Measurements from ENCODE around the gene KIF19. TPM values are rescaled to one million over a fixed set of nuclear protein-coding genes. Genes with fewer than 3 reads are reported as not detected.
"Not testable (repeated sequence)": the region's sequence is repeated elsewhere in the genome, so short reads cannot be mapped to it uniquely, and the experiment has no call there.

The KIF19 gene
- polyA plus RNA-seq, 1 donor (not counting 4 experiments of a cell fraction or from before 2014, with no cell fraction given) = not detected

DNA sequence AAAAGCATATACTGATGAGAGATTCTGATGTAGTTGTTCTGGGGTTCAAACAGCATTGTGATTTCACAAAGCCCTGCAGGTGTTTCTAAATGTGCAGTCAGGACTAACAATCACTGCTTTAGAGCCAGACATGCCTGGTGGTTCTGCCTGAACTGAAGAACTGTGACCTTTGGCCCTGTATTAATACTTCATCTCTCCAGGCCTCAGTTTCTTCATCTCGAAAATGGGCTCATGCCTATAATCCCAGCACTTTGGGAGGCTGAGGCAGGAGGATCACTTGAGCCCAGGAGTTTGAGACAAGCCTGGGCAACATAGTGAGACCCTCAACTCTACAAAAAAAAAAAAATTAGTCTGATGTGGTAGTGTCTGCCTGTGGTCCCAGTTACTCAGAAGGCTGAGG is 48.1 kb upstream of the KIF19 start:
- Histone ChIP-seq H3K9me1 (ENCODE audit: control insufficient read depth, extremely low read depth, insufficient read depth, low read length) (no peaks in the 10 kb centered on the region), H3K4me1 (ENCODE audit: control insufficient read depth, extremely low read depth, insufficient read depth, low read length) (peaks cover 6% of the 10 kb centered on the region), H3K9me3 (ENCODE audit: control insufficient read depth, low read depth, low read length) (no peaks in the 10 kb centered on the region), H3K27me3 (ENCODE audit: control insufficient read depth, extremely low read depth, insufficient read depth, low read length) (peaks cover 34% of the 10 kb centered on the region), H3K36me3 (ENCODE audit: control insufficient read depth in 2 of 2, extremely low read depth in 1 of 2, insufficient read depth in 2 of 2, low read length in 2 of 2) (no peaks in the 10 kb centered on the region), H3K79me2 (ENCODE audit: control insufficient read depth, insufficient read depth, low read length) (no peaks in the 10 kb centered on the region), H3K4me3 (ENCODE audit: control insufficient read depth in 2 of 3, extremely low read depth in 1 of 3, insufficient read depth in 2 of 3, low read depth in 1 of 3, low read length in 3 of 3) (no peak overlapping the region), H4K20me1 (ENCODE audit: control insufficient read depth, extremely low read depth, insufficient read depth, low read length) (no peaks in the 10 kb centered on the region), H3K9ac (ENCODE audit: control insufficient read depth, extremely low read depth, insufficient read depth, low read length) (no peak overlapping the region), H2AFZ (ENCODE audit: control insufficient read depth, low read length) (no peak overlapping the region), H3K27ac (ENCODE audit: control insufficient read depth, insufficient read depth, low read length) (no peak overlapping the region), H3K4me2 (ENCODE audit: control insufficient read depth, extremely low read depth, insufficient read depth, low read depth, low read length) (no peak overlapping the region)
- FAIRE-seq = no peak
- TF ChIP-seq, protein P1, sequence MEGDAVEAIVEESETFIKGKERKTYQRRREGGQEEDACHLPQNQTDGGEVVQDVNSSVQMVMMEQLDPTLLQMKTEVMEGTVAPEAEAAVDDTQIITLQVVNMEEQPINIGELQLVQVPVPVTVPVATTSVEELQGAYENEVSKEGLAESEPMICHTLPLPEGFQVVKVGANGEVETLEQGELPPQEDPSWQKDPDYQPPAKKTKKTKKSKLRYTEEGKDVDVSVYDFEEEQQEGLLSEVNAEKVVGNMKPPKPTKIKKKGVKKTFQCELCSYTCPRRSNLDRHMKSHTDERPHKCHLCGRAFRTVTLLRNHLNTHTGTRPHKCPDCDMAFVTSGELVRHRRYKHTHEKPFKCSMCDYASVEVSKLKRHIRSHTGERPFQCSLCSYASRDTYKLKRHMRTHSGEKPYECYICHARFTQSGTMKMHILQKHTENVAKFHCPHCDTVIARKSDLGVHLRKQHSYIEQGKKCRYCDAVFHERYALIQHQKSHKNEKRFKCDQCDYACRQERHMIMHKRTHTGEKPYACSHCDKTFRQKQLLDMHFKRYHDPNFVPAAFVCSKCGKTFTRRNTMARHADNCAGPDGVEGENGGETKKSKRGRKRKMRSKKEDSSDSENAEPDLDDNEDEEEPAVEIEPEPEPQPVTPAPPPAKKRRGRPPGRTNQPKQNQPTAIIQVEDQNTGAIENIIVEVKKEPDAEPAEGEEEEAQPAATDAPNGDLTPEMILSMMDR (optimal IDR thresholded peaks at IDR 0.05 in 1 of 3, IDR thresholded peaks at IDR 0.05 in 1 of 3, conservative IDR thresholded peaks at IDR 0.05 in 1 of 3; ENCODE audit: extremely low read depth in 1 of 3, insufficient read depth in 2 of 3, low read length in 3 of 3) = no peak
- no peak for TF ChIP-seq EZH2 (IDR thresholded peaks at IDR 0.05; ENCODE audit: low read length)
- dilution Hi-C loops (cut with MboI; ENCODE audit: extremely low pct_ligation_motif_present, low sequenced_read_pairs) = no loop called here
- no peak for DNase-seq (ENCODE audit: low read depth, low spot score)

DNA sequence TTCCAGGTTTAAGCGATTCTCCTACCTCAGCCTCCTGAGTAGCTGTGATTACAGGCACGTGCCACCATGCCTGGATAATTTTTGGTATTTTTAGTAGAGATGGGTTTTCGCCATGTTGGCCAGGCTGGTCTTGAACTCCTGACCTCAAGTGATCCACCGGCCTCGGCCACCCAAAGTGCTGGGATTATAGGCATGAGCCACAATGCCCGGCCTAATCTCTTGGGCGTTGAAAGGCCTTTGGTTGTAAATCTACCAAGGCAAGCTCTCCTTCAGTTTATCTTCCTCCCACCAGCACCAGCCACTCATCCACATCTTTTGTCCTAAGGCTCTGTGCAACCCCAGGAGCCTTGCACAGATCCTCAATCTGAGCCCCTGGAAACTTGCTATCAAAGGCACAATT is 46.4 kb upstream of the KIF19 start:
- H4K20me1 ChIP-seq (ENCODE audit: control insufficient read depth, extremely low read depth, insufficient read depth, low read length); H3K79me2 ChIP-seq (ENCODE audit: control insufficient read depth, insufficient read depth, low read length); H3K9me1 ChIP-seq (ENCODE audit: control insufficient read depth, extremely low read depth, insufficient read depth, low read length); DNase-seq (ENCODE audit: low read depth, low spot score); H3K4me1 ChIP-seq (ENCODE audit: control insufficient read depth, extremely low read depth, insufficient read depth, low read length); H3K27ac ChIP-seq (ENCODE audit: control insufficient read depth, insufficient read depth, low read length); H3K9ac ChIP-seq (ENCODE audit: control insufficient read depth, extremely low read depth, insufficient read depth, low read length); FAIRE-seq; dilution Hi-C loops (cut with MboI; ENCODE audit: extremely low pct_ligation_motif_present, low sequenced_read_pairs); H3K9me3 ChIP-seq (ENCODE audit: control insufficient read depth, low read depth, low read length); H3K36me3 ChIP-seq (ENCODE audit: control insufficient read depth in 2 of 2, extremely low read depth in 1 of 2, insufficient read depth in 2 of 2, low read length in 2 of 2); H3K4me3 ChIP-seq (ENCODE audit: control insufficient read depth in 2 of 3, extremely low read depth in 1 of 3, insufficient read depth in 2 of 3, low read depth in 1 of 3, low read length in 3 of 3); H2AFZ ChIP-seq (ENCODE audit: control insufficient read depth, low read length); H3K4me2 ChIP-seq (ENCODE audit: control insufficient read depth, extremely low read depth, insufficient read depth, low read depth, low read length): not testable (repeated sequence)
- H3K27me3 ChIP-seq (ENCODE audit: control insufficient read depth, extremely low read depth, insufficient read depth, low read length) = peaks cover 22% of the 10 kb centered on the region

DNA sequence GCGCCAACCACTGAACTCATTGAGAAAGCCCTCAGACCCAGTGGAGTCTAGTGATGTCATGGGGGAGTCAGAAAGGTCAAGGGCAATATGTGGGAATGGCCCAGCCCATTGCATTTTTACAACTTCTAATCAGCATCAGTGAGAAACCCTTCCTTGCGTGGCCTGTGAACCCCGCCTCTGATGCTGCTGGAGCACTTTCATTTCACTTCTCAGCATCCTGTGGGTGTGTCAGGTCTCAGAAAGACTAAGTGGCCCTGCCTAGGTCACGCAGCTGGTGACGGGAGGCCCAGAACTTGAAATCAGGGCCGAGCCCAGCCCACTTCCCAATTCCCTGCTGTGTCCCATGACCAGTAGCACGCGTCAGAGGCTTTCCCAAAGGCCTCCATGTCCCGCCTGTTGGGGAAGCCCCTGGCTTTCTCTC is 45.9 kb upstream of the KIF19 start:
- no peak for TF ChIP-seq EZH2 (IDR thresholded peaks at IDR 0.05; ENCODE audit: low read length)
- TF ChIP-seq, protein P1 (optimal IDR thresholded peaks at IDR 0.05 in 1 of 3, IDR thresholded peaks at IDR 0.05 in 1 of 3, conservative IDR thresholded peaks at IDR 0.05 in 1 of 3; ENCODE audit: extremely low read depth in 1 of 3, insufficient read depth in 2 of 3, low read length in 3 of 3) = no peak
- no peak overlapping the region for H3K4me3 ChIP-seq (ENCODE audit: control insufficient read depth in 2 of 3, extremely low read depth in 1 of 3, insufficient read depth in 2 of 3, low read depth in 1 of 3, low read length in 3 of 3)
- no peaks in the 10 kb centered on the region for H4K20me1 ChIP-seq (ENCODE audit: control insufficient read depth, extremely low read depth, insufficient read depth, low read length)
- H3K79me2 ChIP-seq (ENCODE audit: control insufficient read depth, insufficient read depth, low read length) = no peaks in the 10 kb centered on the region
- H3K9me1 ChIP-seq (ENCODE audit: control insufficient read depth, extremely low read depth, insufficient read depth, low read length) = no peaks in the 10 kb centered on the region
- FAIRE-seq (no peak), DNase-seq (ENCODE audit: low read depth, low spot score) (no peak)
- no peak overlapping the region for H2AFZ ChIP-seq (ENCODE audit: control insufficient read depth, low read length)
- no peak overlapping the region for H3K4me2 ChIP-seq (ENCODE audit: control insufficient read depth, extremely low read depth, insufficient read depth, low read depth, low read length)
- no peak overlapping the region for H3K27ac ChIP-seq (ENCODE audit: control insufficient read depth, insufficient read depth, low read length)
- no peaks in the 10 kb centered on the region for H3K9me3 ChIP-seq (ENCODE audit: control insufficient read depth, low read depth, low read length)
- H3K4me1 ChIP-seq (ENCODE audit: control insufficient read depth, extremely low read depth, insufficient read depth, low read length) = peaks cover 6% of the 10 kb centered on the region
- H3K36me3 ChIP-seq (ENCODE audit: control insufficient read depth in 2 of 2, extremely low read depth in 1 of 2, insufficient read depth in 2 of 2, low read length in 2 of 2) = no peaks in the 10 kb centered on the region
- no peak overlapping the region for H3K9ac ChIP-seq (ENCODE audit: control insufficient read depth, extremely low read depth, insufficient read depth, low read length)
- dilution Hi-C loops (cut with MboI; ENCODE audit: extremely low pct_ligation_motif_present, low sequenced_read_pairs) = no loop called here
- peaks cover 17% of the 10 kb centered on the region for H3K27me3 ChIP-seq (ENCODE audit: control insufficient read depth, extremely low read depth, insufficient read depth, low read length)
